NB4 (cell line): ENCODE results near the gene FAM83D.
A peak's percentile ranks its signal among the peaks of the same experiment; 100 is the strongest.

Experiments
- CTCF ChIP-seq: IDR thresholded peaks from one replicate; pipeline ENCODE4 v1.5.1; 2012; ENCODE audit warnings: low read depth, low read length
- MAX ChIP-seq: IDR thresholded peaks from 2 replicates; pipeline ENCODE4 v1.6.1; 2011; ENCODE audit warnings: low read depth, low read length
- POLR2A ChIP-seq: IDR thresholded peaks from 2 replicates; pipeline ENCODE4 v1.6.1; 2011; ENCODE audit warnings: mild to moderate bottlenecking; ENCODE audit not compliant: insufficient read length; ENCODE audit errors: extremely low read depth

- no peak for TF ChIP-seq CTCF
- peak; percentile 15; the same call in 1 of the 2 replicates for TF ChIP-seq MAX
- no peak for TF ChIP-seq POLR2A
Measured at GRCh38 chr20:38961530-38962043, 35.4 kb downstream of the FAM83D start.
